Left cardiac atrium (tissue), 4 donors: ENCODE data around the gene RGS5. TPM values are rescaled to one million over a fixed set of nuclear protein-coding genes. Genes with fewer than 3 reads are reported as not detected.

Source experiments
- ATAC-seq, 2 donors: fragments of 200-7000 bp; cut with Tn5 transposase; one replicate each; pipeline ENCODE4 v1.9.1; 2020; ENCODE audit warnings: mild to moderate bottlenecking in 2 of 2, moderate library complexity in 2 of 2
- DNase-seq: peaks from one replicate; pipeline ENCODE4 v3.0.0-alpha.2; 2020
- intact Hi-C, 2 donors: fragments of 100-400 bp; cut with DNase I; formaldehyde crosslinking; loops; one replicate each; pipeline versions ENCODE4 v1.14.1 to v1.15.1; 2022 to 2023
- total RNA-seq, 2 donors: library from RNA; stranded (reverse); fragmentation: NEBNext Ultra II Directional; extraction: Animal tissue kit (Norgen Biotek cat#: 25700); gene quantifications; one replicate each; pipeline ENCODE4 v1.2.1, GENCODE V29; 2021
- donor health status: DM: no; HTN: yes; CAD: no.
- donor health status: DM: no; HTN: yes; CAD: no; lungs with severe emphysema.
- donor health status: DM: yes; HTN: yes; CAD: no.
- donor health status: Dilated cardiomyopathy.

RGS5 gene
- total RNA-seq, 2 donors from 2014 or later: 215 to 235 TPM

DNA sequence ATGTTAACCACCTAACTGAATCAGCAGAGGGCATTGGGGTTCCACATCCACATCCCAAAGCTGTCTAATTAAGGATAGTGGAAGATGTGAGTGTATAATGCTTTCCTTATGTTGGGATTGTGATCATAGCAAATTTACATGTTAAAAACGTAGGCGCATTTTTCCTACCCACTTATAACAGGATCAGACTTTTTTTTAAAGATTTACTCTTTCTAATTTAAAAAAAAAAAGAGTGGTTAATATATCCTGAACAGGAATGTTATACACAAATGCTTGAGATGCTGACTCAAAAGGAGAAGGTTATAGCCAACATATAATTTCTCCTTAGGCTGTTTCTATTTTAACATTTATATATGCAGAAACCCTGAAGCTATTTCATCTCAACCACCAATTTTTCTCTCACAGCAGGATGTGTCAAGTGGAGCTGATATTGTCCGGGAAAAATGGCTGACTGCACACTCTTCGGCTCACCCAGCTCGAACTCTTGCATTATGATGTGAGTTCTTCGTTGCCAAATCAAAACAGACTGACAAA is 40.3 kb downstream of the RGS5 start:
- ATAC-seq: peak in 1 of 2 donors; percentile 53
- intact Hi-C loops: no loop called here

GRCh38 chr1:163161841-163162240 is 40.9 kb downstream of the RGS5 start:
- intact Hi-C loops: no loop called here
- no peak for ATAC-seq

More for the DNA sequence above, 40.3 kb downstream of the RGS5 start:
- no peak for DNase-seq

GRCh38 chr1:163161337-163161736 is 41.4 kb downstream of the RGS5 start:
- DNase-seq (no peak), ATAC-seq (no peak)
- intact Hi-C loops: no loop called here

More at GRCh38 chr1:163161841-163162240, 40.9 kb downstream of the RGS5 start:
- no peak for DNase-seq

DNA sequence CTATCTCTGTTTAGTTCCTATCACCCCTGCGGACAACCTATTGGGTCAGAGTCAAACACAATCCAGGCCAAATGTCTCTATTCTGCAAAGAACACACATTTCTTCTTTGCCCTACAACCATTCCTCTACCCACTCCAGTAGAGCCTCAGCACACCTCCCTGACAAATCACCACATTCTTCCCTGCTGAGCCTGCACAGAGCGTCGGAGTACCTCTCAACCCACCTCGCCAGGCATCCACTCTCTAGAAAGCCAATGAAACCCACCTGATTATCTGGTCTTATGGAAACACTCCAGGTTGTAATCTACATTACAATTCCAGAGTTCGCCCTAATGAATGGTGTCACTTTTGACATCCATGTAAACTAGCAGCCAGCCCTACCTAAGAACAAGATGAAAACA is 47.1 kb downstream of the RGS5 start:
- intact Hi-C loops: no loop called here
- ATAC-seq (no peak), DNase-seq (no peak)

DNA sequence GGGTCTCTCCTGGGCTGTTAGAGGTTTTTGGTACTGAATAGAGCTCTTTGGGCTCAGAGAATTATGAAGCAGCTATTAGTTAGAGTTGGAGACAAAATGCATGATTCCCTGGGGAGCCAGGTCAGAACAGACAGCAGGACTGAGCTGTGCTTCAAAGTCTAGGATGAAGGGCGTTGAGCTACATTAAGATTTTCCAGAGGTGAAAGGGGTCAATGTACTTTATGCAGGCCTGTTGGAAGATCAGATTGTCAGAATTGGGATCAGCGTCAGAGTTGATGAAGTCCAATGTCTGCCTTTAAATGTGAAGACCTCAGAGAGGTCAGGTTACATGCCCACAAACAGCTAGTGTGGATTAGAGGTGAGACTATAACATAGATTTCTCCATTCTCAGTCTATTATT is 53.8 kb downstream of the RGS5 start:
- intact Hi-C loops: no loop called here
- ATAC-seq: no peak
- DNase-seq: no peak

- ATAC-seq: no peak
- intact Hi-C loops: no loop called here
Observed at GRCh38 chr1:163147019-163147418, 55.7 kb downstream of the RGS5 start.

DNA sequence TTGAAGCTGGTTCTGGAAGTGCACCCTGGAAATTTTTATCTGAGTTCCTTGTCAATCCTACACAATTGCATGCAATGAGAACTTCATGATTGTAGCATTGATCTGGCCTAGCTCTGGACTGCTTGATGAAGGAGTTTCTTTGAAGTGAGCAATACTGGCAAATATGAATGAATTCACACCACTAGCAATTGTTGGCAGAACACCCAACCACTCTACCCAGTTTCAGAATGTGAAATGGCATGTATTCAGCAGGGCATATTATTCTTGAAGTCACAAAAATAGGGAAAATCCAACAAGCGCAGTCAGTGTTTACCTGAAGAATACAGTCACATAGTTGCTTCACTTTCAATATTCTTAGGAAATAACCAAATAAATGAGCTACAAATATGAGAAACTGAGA is 57.3 kb downstream of the RGS5 start:
- DNase-seq: no peak
- ATAC-seq: peak; percentile 30 to 74
- intact Hi-C loops: no loop called here

More at GRCh38 chr1:163147019-163147418, 55.7 kb downstream of the RGS5 start:
- no peak for DNase-seq

- intact Hi-C loops: no loop called here
- DNase-seq: no peak
- ATAC-seq: peak; percentile 90 to 94
Observed at GRCh38 chr1:163144418-163144817, 58.3 kb downstream of the RGS5 start.

- ATAC-seq: no peak
- intact Hi-C loops: no loop called here
Observed at GRCh38 chr1:163142152-163142551, 60.6 kb downstream of the RGS5 start.

DNA sequence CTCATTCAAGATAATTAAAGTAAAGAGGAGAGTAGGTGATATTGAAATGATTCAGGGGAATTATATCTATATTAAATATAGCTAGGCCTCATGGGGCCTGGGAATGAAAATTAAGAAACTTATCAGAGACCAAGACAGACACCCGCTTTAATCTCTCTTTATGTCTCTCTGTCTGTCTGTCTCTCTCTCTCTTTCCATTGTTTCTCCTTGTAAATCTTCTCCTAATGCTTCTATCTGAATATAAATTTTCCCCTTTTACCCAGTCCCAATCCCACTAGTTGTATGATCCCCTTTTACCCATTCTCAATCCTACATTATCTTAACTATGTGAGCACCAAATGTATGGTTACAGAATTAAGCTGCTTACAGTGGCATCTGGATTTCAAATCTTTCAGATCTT is 61.2 kb downstream of the RGS5 start:
- intact Hi-C loops: no loop called here
- ATAC-seq: no peak
- no peak for DNase-seq

More at GRCh38 chr1:163142152-163142551, 60.6 kb downstream of the RGS5 start:
- DNase-seq: no peak

DNA sequence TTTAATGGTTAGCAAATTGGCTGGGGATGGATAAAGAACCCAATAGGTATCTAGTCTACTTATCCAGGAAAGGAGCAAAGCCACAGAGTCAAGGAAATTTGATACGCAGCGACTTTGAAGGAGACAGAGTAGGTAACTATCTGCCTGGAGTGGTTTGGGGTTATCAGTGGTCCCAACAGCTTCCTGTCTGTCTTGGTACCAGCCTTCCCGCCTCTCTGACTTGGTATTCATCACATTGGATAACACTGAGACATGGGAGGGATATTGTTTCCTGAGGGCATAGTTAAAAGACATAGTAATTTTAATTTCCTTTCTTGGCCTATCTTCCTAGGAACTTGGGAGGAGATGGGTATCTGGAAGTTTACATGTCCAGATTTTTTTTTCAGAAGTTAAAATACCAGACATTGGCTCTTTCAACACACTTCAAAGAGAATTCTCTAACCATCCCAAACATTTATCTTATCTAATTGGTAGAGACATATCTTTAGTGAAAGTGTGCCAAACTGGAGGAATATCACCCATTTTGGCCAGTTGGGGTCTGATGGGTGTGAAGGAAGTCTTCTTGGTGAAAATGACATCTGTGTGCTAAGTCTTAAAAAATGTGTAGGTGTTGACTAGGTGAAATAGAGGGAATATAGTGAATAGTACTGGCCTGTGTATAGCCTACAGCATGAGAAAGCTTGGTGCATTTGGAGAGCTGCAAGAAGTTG is 65.0 kb downstream of the RGS5 start:
- intact Hi-C loops: no loop called here
- ATAC-seq: peak in 1 of 2 donors; percentile 66

GRCh38 chr1:163131981-163132380 is 70.7 kb downstream of the RGS5 start:
- DNase-seq (no peak), ATAC-seq (no peak)
- intact Hi-C loops: no loop called here

More for the DNA sequence above, 65.0 kb downstream of the RGS5 start:
- DNase-seq: no peak

DNA sequence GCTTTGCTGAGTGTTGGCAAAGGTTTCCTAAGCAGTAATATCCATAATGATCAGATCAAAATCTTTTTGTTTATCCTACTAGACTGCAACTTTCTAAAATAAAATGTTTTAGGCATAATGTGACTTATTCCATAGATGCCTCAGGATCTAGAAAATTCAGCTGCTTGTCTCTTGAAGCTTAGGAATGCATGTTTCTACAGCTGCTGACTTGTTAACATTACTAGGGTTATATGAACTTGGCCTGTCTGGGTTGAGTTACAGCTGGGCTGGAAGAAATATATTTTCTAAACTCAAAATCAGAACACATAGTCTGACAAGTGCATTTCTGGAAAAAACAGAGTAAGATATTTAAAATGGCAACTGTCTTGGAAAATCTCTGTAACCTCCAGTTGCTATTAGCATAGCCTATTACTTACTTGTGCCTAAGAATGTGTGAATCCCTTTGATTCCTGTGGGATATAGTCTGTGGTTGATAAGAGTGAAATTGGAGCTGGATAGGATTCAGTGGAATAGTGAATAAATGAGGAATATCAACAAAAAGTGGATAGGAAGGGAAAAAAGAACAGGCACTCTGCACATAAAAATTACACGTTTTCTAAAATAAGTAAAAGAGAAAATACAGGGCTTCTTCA is 72.4 kb downstream of the RGS5 start:
- ATAC-seq (peak in 1 of 2 donors; percentile 85), DNase-seq (no peak)
- intact Hi-C loops: no loop called here

DNA sequence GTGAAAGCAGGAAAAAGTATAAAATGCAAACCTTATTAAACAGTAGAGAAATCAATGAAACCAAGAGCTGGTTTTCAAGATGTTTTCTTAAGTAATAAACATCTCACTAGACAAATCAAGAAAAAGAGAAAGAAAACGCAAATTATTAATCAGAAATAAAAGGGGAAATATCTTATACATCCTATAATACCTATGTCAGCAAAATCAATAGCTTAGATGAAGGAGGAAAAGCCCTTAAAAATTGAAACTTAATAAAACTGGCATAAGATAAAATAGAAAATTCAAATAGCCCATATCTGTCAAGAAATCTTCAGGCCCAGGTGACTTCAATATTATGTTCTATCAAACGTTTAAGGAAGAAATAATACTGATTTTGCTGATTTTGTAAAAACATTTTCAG is 74.4 kb downstream of the RGS5 start:
- ATAC-seq (no peak), DNase-seq (no peak)
- intact Hi-C loops: no loop called here

DNA sequence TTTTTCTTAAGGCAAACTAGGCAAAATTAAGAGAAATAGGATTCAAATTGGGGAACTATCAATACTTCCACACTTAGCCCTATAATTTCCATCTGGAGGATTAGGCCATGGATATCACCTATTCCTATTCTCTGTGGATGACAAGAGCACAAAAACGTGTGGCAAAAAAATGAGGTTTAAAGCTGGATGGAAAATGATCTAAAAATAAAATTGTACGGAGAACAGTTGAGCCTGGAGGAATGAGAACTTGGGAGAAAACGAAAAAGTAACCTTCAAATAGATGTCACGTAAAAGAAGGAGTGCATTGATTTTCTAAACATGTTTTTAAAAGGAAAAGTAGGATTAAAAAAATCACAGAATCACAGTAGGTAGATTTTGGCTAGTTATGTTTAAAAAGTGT is 77.9 kb downstream of the RGS5 start:
- intact Hi-C loops: no loop called here
- ATAC-seq: no peak

GRCh38 chr1:163120372-163120771 is 82.3 kb downstream of the RGS5 start:
- intact Hi-C loops: no loop called here
- ATAC-seq (no peak), DNase-seq (no peak)

More for the DNA sequence above, 77.9 kb downstream of the RGS5 start:
- no peak for DNase-seq

DNA sequence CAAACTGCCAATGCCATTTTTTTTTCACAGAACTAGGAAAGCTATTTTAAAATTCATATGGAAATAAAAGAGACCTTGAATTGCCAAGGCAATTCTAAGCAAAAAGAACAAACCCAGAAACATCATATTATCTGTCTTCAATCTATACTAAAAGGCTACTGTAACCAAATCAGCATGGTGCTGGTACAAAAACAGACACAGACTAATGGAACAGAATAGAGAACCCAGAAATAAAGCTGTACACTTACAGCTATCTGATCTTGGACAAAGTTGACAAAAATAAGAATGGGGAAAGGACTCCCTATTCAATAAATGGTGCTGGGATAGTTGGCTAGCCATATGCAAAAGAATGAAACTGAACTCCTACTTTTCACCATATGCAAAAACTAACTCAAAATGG is 83.0 kb downstream of the RGS5 start:
- intact Hi-C loops: no loop called here
- ATAC-seq (no peak), DNase-seq (no peak)

GRCh38 chr1:163115887-163116286 is 86.8 kb downstream of the RGS5 start:
- intact Hi-C loops: no loop called here
- DNase-seq: no peak

GRCh38 chr1:163107655-163108054 is 95.1 kb downstream of the RGS5 start:
- no peak for DNase-seq
- ATAC-seq: no peak
- intact Hi-C loops: no loop called here

More at GRCh38 chr1:163115887-163116286, 86.8 kb downstream of the RGS5 start:
- ATAC-seq: no peak

- intact Hi-C loops: no loop called here
- ATAC-seq (peak in 1 of 2 donors; percentile 32), DNase-seq (no peak)
Observed at GRCh38 chr1:163106364-163106987, 96.2 kb downstream of the RGS5 start.
